T-helper 2 cell treated with Interferon-gamma antibody and Interleukin-4, amounts not matched to agents 100 ng/mL and 5 ng/mL, for 36 hours (primary cell): ENCODE results near the gene ABCA5. TPM values are rescaled to one million over a fixed set of nuclear protein-coding genes. Genes with fewer than 3 reads are reported as not detected.

Experiments used
- intact Hi-C: fragments of 100-400 bp; cut with micrococcal nuclease; formaldehyde crosslinking; loops from one replicate; pipeline ENCODE4 v1.15.1; 2023
- total RNA-seq: library from RNA; stranded (reverse); gene quantifications from 2 replicates; pipeline ENCODE4 v1.2.3, GENCODE V29; 2022

ABCA5 gene
- total RNA-seq, 1 donor from 2014 or later = 12.9 TPM

DNA sequence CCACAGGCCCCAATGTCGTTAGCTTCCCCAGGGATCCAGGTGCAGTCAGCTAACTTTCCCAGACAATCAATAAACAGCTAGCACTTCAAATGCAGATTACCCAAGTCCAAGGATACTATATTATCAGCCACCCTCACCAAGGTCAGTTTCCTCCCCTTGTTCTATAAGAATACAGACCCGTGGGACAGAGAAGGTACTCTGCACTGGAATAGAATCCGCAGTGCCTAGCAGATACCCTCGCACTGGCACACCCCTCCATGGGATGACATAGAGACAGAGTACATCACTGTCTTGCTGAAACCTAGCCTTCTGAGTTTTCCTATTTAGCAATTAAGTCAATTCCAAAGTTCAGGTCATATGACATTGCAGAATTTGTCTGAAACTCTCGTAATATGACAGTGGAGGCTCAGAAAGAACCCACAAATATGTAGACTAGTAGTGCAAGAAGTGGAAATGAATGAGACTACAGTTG is 58.4 kb downstream of the ABCA5 start:
- intact Hi-C loops = no loop called here

DNA sequence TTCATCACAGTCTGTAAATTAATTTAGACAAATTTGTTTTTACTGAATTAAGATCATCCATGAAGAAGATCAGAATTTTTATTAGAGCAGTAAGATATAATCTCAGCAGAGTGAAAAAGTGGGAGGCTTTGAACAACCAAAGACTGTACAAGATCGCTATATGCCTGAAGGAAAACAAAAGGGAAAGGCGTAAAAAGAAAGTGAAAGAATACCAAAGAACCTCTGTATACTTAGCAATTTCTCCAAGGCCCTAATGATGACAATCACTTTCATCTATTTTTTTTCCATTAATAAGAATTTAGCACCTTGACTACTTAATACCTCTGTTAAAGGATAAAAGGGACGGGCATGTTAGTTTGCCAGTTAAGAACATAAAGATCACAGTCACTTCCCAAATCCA is 59.7 kb downstream of the ABCA5 start:
- intact Hi-C loops = no loop called here

DNA sequence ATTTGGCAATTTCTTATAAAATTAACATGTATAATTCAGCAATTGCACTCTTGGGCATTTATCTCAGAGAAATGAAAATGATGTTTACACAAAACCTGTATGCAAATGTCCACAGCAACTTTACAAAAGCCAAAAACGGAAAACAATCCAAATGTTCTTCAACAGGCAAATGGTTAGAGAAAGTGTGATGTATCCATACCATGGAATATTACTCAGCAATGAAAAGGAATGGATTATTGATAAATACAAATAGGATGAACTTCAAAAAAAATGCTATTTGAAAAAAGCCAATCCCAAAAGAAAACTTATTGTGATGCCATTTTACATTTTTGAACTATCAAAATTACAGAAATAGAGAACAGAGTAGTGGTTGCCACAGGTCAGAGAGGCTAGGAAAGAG is 61.1 kb downstream of the ABCA5 start:
- intact Hi-C loops = no loop called here

DNA sequence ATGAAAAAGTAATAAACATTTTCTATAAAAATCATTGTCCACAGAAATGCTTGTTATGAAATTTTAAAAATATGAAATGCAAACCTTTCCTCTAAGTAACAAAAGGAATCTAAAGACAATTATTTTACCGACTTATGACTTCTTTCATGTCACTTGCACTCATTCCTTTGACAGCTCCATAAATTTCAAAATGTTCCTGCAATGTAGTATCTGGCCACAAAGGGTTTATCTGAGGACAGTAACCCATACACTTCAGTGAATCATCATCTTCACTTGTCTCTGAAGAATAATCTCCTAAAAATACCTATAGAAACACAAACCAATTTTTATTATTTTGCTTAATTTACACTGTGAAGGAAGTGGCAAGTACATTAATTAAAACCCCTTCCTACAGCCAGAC is 72.7 kb downstream of the ABCA5 start:
- intact Hi-C loops = no loop called here

DNA sequence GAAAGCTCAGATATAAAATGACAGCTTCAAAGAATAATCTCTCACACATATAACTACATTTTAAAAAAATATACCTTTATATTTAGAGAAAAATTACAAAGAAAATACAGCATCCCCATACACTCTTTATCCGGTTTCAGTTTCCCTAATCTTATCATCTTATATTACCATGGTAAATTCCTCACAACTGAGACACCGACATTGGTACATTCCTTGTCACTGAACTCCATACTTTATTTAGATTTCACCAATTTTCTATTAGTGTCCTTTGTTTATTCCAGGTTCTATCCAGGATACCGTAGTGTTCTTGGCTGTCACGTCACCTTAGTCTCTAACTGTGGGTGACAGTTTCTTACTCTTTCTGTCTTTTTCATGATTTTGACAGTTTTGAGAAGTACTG is 76.3 kb downstream of the ABCA5 start:
- intact Hi-C loops = no loop called here

DNA sequence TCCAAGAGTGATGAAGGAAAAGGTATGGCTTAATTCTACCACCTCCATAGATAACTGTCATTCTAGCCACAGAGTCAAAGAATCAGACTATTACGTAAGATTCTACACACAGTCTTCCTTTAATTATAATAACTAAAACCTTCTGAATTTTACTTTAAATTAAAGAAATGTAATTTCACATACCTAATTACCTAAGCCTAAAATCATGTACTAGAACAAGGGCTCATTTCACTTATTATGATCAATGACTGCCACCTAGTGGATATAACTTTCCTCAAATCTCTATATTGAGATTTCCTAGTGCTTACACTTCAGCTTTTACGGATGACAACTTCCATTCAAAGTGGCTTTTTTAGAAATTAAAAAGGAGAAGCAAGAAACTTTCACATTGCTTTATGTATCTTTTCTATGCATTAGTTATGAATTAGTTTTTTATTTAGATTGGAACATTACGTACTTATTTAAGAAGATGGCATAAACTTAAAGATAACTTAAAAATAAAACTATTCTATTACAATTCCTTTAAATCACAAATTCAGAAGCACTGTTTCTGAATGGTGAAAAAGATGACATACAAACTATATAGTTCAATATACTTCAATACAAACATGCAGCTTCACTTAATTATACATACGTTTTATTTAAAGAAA is 80.1 kb downstream of the ABCA5 start:
- intact Hi-C loops = loop anchor here (1.0 kb wide), 1 partner anchor 470 kb away; no protein-coding TSS in a partner anchor

DNA sequence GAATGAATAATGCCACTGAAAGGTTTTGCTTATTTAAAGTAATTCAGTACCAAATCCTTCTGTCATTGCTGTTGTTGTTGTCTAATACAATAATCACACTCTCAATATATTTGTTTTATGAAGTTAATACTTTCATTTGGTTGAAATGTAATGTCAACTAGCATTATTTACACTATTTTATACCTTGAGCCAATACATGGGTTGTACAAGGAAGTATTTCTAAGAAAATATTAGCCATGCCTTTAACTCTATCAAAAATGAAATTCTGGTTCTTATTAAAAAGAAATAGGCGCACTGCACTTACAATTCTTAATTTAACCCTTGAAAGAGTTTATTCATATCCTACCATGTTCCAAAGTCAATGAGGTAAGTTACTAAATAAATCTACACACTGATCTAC is 80.7 kb downstream of the ABCA5 start:
- intact Hi-C loops = no loop called here

DNA sequence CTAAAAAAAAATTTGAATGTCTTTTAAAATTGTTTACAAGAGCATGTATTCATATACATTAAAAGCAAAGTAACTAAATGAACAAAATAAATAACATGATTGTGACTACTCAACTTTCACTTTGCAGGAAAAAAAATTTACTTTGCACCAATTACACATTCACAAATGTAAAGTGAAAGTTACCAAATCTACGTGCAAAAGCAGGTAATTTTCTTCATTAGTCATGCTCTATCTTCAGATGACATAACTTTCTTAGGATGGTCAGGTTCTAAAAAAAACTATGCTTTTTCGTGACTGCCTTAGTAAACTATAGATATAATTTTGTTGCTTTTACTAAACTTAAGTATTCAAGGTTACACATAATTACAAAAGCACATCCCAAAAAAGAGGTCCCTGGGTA is 81.3 kb downstream of the ABCA5 start:
- intact Hi-C loops = no loop called here

DNA sequence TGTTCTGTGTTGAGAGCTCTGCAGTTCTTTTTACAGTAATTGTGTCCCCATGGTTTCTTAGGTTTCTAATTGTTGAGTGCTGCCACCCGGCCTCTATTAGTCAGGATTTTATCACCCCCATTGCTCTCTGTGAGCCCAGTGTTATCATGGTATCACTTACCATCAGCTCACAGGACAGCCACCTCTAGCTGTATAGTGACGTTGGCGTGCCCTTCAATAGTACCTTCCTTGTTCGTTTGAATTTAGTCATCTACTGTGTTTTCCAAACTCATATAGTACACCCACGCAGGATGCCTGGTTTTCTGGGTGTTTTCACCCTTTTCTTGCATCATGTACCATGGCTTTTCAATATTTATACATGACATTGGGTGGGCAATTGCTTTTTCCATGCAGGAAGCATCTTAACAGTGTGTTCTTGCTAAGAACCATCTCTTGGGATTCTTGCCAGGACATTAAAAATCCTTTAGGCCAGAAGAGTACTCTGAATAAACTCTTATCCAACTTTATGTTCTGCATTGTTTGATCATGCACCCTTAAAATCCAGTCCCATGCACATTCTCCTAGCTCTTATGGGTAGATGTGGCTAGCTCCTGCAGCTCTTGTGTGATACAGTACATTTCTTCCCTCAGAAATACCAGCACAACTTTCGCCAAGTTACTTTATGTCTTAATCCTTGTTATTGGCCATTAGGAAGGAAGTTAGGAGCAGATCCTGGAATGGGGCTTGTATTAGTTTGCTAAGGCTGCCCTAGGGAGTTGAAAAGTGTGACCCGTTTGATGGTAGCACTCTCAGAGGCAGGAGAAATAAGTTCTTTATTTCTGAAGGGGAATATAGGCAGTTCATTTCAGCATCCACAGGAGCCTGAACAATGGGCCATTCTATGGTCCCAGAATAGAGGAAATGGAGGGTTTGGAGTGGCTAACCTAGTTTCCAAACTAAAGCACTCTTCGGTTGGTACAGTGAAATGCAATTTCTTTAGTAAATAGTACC is 87.0 kb downstream of the ABCA5 start:
- intact Hi-C loops = loop anchor here (5.0 kb wide), 2 partner anchors 448 to 708 kb away; no protein-coding TSS in a partner anchor

DNA sequence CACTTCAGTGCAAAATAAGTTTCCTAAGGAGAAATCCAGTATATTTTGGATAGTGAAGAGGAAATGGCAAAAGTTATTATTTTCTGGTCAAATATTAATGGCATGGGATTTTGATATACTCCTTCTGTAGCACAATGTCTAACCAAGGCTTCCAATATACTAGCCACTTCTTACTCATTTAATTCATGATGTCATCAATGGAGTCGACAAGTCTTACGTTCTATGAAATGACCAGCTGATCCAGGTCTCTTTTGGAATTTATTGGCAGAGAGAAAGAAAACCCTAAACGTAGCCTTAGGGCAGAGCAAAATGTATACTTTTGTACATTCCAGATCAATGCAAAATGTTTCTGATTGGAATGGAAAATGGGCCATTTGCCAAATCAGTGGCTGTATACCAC is 90.0 kb downstream of the ABCA5 start:
- intact Hi-C loops = loop anchor here (5.0 kb wide), 1 partner anchor 705 kb away; no protein-coding TSS in a partner anchor

DNA sequence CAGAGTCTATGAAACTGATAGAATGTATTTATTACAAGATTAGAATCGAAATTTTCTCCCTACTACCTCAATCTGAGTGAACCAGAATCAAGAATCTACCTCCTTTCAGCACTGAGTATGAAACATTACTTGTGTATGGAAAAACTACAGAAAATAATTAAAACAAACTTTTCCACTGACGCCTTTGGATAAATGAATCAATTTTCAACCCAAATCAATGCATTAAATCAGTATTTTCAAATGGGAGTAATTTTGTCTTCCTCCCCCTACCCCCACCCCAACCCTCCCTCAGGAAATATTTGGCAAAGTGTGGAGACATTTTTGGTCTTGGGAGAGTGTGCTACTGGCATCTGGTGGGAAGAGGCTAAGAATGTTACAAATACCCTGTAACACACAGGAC is 90.5 kb downstream of the ABCA5 start:
- intact Hi-C loops = loop anchor here (5.0 kb wide), 1 partner anchor 704 kb away; no protein-coding TSS in a partner anchor

DNA sequence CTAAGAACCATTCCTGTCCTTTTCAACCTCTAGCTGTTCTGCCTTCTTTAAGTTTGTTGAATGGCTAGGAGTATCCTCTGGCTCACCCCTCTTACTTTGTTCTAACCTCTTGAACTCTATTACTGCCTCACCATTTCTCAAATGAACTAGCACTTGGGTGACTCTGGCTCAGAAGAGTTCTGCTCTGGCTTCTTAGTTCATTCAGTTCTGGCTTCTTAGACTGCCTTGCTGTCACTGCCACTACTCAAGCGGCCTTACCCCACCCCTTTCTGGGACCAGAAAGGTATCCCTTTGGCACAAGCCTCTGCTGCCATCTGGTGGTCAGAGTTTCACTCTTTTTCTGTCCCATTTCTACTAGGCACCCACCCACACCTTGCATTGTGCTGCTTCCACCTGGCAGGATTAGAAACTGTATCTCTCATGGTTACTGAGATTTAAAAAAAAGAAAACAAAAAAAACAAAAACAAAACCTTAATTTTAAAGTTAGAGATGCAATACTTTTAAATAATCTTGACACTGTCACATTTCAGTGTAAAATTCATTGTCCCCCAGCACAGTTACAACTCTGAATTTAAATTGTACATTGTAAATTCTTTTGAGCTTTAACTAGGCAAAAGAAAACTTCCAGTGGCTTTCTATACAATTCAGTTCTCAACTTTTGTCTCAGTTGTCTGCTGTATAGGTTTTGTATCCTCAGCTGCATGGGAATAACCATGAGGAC is 91.4 kb downstream of the ABCA5 start:
- intact Hi-C loops = loop anchor here (1.0 to 5.0 kb wide), 3 partner anchors 458 to 703 kb away; no protein-coding TSS in a partner anchor

DNA sequence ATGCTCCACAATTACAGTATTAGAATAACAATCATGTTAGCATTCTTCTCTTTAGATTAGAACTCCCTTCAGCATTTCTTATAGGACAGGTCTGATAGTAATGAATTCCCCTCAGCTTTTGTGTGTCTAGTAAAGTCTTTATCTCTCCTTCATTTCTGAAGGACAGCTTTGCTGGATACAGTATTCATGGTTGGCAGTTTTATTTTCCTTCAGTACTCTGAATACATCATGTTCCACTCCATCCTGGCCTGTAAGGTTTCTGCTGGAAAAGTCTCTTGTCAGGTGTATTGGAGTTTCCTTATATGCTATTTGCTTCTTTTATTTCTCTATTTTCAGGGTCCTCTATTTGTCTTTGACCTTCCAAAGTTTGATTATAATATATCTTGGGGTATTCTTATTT is 94.3 kb downstream of the ABCA5 start:
- intact Hi-C loops = no loop called here

DNA sequence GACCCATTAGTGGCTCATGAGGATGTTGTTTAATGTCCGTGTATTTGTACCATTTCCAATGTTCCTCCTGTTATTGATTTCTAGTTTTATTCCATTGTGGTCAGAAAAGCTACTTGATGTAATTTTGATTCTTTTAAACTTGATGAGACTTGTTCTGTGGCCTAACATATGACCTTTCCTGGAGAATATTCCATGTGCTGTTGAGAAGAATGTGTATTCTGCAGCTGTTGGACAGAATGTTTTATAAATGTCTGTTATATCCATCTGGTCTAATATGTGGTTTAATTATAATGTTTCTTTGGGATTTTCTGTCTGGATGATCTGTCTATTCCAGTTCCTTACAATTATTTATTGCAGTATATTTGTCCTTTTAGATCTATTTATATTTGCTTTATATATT is 95.4 kb downstream of the ABCA5 start:
- intact Hi-C loops = no loop called here

DNA sequence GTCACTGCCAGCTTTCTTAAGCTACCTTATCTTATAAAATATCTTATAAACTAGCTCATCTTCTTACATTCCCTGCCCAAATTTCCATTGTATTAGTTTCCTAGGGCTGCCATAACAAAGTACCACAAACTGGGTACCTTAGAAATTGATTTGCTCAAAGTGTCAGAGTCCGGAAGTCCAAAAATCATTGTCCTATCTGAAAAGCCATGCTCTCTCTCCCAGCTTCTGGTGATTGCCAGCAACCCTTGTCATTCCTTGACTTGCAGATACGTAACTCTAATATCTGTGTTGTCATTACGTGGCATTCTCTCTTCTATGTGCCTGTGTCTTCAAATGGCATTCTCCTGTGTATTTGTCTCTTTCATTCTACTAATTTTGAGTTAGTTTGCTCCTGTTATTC is 96.0 kb downstream of the ABCA5 start:
- intact Hi-C loops = no loop called here

DNA sequence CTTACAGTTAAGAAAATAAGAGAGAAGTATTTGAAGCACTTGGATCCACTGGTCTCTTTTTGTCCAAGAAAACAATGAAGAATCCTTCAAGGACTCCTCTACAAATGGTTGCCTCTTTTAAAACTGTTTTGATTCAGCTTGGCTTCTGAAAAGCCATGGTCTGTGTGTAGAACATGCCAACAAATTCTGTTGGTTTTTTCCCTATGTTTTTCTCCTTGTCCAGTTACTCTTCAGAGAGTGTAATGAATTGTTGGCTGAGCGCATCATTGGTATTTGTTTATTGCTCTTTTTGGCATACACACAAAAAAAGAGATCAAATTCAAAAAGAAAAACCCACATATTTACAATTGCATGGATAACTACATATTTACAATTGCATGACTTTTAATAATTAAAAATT is 98.4 kb downstream of the ABCA5 start, which contains the start of gene ABCA10:
ABCA10 (minus strand) TSS at position 249 of the 400 bp plus-strand sequence. CDS start 3,466 bp downstream, outside the sequence.
- intact Hi-C loops = no loop called here

DNA sequence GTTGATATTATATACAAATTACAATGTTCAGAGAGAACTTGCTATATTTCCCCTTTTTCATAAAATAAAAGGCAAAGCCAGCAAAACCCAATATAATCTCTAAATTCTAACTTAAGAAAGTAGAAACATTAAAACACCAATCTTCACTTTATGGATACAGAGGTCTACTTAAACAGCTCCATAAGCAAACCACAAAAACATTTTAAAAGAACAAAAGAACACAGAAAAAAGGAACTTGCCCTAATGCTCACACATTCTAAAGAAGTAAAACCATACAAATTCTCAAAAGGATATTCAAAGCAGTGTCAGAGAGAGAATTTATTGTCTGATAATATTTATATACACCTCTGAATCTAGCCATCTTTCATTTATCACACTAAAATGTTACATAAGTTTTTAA is 98.9 kb downstream of the ABCA5 start:
- intact Hi-C loops = no loop called here

DNA sequence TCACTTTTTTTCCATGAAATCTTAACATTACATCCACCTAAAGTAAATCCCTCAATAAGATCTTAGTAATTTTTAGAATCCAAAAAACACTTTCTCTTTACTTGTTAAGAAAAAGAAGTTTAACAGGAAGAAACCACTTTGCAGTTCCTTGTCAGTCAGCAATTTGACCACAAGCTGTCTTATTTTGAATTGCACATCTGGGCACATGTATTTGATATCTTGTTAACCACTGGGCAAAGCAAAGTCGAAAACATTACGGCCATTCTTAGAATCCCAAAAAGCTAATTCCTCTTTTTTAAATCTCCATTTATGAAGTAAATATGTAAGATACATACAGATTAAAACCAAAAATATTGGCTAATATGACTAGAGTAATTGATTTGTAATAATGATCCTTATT is 99.4 kb downstream of the ABCA5 start:
- intact Hi-C loops = no loop called here

DNA sequence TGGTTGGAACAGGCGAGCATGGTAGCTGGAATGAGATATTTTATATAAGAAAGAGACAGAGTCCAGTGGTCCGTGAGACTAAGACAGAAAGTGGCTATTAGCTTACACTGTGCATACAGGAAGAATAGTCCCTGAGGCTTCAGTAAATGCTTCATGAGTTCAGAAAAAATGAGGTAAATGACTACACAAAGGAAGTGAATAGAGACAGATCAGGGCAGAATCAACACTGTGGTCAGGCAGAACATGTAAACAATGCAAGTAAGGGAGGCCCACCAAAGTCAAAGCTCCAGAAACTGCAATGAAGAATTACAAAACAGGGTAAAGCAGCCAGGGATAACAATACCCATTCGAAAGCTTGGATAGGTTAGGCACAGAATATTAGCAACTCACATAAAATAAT is 103.1 kb downstream of the ABCA5 start:
- intact Hi-C loops = no loop called here

DNA sequence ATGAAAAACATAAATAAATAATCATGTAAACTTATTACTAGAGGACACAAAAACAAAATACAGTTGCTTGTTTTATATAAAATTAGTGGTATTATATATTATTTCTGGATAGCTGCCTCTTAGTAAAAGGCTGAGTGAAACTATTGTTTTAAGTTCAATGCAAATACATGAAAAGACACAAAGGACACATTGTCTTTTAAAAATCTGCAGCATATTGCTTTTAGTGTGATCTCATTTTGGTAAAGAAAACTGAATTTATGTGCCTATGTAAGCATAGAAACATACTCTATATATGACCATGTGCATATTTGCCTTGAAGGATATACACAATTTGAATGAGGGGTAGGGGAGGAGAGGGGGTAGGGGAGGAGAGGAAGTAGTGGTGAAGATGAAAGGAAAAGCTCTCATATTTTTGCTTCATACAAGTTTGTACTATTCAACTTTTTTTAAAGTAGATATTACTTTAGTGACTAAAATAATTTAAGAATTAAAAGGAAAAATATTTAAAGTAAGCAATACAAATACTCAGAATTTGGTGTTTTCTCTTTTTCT is 104.2 kb downstream of the ABCA5 start:
- intact Hi-C loops = no loop called here

DNA sequence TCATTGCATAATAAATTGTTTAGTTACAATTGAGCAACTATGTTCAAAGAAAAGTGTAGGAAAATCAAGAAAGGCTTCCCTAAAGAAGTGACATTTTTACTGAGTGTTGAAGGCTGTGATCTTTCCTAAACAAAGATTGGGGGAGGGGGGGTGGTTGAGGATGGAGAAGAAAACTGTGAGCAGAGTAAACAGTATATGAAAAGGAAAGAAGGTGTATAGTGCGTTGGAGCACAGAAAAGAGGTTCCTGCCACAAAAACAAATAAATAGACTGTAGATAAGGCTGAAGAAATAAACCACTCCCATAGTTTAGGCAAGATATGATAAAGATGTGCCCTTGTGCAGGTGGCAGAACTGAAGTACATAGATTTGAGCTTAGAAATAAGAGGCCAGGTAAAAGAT is 106.8 kb downstream of the ABCA5 start:
- intact Hi-C loops = no loop called here
